Measurements from ENCODE around the gene TGM5.

The TGM5 gene

DNA sequence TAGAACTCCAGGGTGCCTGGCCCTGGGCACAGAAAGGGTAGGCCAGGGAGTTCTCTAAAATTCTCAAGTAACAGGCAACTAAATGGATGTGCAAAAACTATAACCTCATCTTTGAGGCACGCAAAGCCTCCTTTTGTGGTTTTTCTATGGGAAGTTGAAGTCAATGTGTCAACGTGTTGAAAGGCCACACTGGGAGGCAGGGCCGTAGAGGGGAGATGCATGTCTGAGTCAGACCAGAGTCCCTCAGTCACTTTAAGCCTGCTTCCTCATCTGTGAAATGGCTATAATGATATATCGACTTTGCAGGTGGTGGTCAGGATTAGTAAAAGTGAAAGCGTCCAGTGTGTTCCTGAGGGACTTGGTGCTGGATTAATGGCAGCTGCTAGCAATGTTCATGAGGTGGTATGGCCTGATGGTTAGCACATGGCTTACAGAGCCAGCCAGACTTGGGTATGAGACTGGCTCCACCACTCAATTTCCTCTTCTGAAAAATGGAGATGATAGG, 17.0 kb downstream of the TGM5 start:
- DNase-seq (ENCODE audit: insufficient read length, low spot score) (peak; percentile 48), FAIRE-seq (peak; percentile 94)
- TF ChIP-seq POU2F2 (IDR thresholded peaks at IDR 0.05; ENCODE audit: low read depth, low read length) (peak; percentile 68), TAF1 (IDR thresholded peaks at IDR 0.05; ENCODE audit: low read depth, low read length) (no peak), SPI1 (IDR thresholded peaks at IDR 0.05; ENCODE audit: low read depth, low read length) (peak; percentile 58)

DNA sequence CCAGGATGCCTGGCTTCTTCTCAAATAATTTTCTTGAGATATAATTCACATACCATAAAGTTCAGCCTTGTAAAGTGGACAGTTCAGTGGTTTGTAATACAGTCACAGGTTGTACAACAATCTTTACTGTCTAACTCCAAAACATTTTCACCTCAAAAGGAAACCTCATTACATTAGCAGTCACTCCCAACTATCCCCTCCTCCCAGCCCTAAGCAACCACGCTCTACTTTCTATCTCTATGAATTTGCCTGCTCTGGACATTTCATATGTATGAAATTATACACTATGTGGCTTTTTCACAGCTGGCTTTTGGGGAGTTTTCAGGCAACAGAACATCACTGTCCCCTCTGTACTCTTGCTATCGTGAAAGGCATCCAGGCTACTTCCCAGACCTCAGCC, 17.5 kb downstream of the TGM5 start:
- FAIRE-seq, result peak; percentile 84
- DNase-seq (ENCODE audit: insufficient read length, low spot score), result no peak
- no peak for TF ChIP-seq PAX5 (IDR thresholded peaks at IDR 0.05; ENCODE audit: insufficient read depth, low read length, severe bottlenecking)
- no peak for TF ChIP-seq POU2F2 (IDR thresholded peaks at IDR 0.05; ENCODE audit: low read depth, low read length)
- no peak for TF ChIP-seq POLR2A (IDR thresholded peaks at IDR 0.05; ENCODE audit: low read depth, low read length)
- no peak for TF ChIP-seq POLR2AphosphoS5 (IDR thresholded peaks at IDR 0.05; ENCODE audit: low read depth, low read length)
- TF ChIP-seq SPI1 (IDR thresholded peaks at IDR 0.05; ENCODE audit: low read depth, low read length), result no peak
- TF ChIP-seq TAF1 (IDR thresholded peaks at IDR 0.05; ENCODE audit: low read depth, low read length), result no peak

DNA sequence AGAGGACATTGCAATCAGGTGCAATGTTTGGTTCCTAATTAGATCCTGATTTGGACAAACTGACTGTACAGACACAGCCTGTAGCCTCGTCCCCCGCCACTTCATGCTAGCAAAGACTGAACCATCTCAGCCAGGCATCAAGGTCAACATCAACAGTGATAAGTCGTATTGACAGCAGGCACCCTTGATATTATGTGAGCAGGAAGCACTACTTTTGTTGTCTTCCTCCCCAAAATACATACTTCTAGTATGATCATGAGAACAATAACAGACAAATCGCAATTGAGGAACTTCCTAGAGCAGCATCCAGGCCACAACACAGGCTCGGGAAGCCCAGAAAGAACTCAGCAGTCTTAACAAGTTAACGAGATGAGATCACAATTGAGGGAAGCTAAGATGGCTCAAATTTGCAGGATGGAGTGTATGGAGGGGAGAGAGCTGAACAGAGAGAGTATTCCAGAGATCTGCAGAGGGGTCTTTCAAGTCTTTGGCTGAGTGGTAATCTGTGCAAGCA, 20.4 kb downstream of the TGM5 start:
- DNase-seq (ENCODE audit: insufficient read length, low spot score), result no peak
- FAIRE-seq, result no peak
- TF ChIP-seq POLR2A (IDR thresholded peaks at IDR 0.05; ENCODE audit: low read depth, low read length) (no peak), POLR2AphosphoS5 (IDR thresholded peaks at IDR 0.05; ENCODE audit: low read depth, low read length) (no peak), POU2F2 (IDR thresholded peaks at IDR 0.05; ENCODE audit: low read depth, low read length) (no peak), PAX5 (IDR thresholded peaks at IDR 0.05; ENCODE audit: insufficient read depth, low read length, severe bottlenecking) (no peak), SPI1 (IDR thresholded peaks at IDR 0.05; ENCODE audit: low read depth, low read length) (no peak), TAF1 (IDR thresholded peaks at IDR 0.05; ENCODE audit: low read depth, low read length) (no peak)

DNA sequence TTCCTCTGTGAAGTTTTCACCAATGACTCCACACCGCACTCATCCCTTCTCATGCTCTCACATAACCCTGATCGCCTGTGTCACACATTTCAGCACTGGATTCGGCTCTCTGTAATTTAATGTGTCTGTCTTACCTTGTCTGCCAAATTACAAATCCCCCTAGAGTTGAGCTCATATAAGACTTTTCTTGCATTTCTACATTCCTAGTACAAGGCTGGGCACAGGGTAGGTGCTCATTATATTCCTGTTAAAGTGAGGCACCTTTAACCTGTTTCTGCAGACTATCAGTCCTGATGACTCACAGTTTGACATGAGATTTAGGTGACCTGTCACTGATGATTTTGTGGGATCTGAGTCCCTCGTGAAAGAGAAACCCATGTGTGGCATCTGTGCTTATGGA, 22.6 kb downstream of the TGM5 start:
- DNase-seq (ENCODE audit: insufficient read length, low spot score), result no peak
- FAIRE-seq, result no peak
- TF ChIP-seq POLR2AphosphoS5 (IDR thresholded peaks at IDR 0.05; ENCODE audit: low read depth, low read length), result no peak
- no peak for TF ChIP-seq TAF1 (IDR thresholded peaks at IDR 0.05; ENCODE audit: low read depth, low read length)
- TF ChIP-seq POU2F2 (IDR thresholded peaks at IDR 0.05; ENCODE audit: low read depth, low read length), result no peak

DNA sequence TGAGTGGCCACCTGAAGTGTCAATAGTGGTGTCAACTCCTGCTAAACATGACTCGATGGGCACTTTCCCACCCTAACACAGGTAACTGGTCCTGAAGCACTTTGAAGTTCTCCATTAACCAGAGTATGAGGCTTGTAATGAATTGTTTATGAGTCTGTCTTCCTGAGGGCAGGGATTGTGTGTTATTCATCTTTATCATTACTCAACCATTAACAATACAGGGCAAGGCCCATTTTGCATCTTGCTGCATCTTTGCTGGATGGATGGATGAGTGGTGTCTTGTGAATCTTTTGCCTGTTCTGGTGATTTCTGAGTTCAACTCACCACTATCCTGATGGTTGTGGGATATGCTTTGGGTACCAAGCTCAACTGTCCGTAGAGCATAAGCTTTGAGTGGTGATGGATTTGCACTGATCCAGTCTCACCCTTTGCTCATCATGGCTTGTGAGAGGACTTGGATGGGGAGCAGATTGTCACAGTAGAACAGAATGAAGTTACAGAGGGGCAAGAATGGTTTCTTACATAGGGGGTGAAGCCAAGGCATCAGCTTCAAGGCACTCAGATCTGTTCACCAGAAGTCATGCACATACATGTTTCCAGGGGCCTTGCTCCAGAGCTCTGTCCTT, 23.6 kb downstream of the TGM5 start:
- peak; percentile 43 for FAIRE-seq
- no peak for TF ChIP-seq POU2F2 (IDR thresholded peaks at IDR 0.05; ENCODE audit: low read depth, low read length)
- TF ChIP-seq SPI1 (IDR thresholded peaks at IDR 0.05; ENCODE audit: low read depth, low read length), result no peak
- TF ChIP-seq PAX5 (IDR thresholded peaks at IDR 0.05; ENCODE audit: insufficient read depth, low read length, severe bottlenecking), result no peak
- no peak for TF ChIP-seq TAF1 (IDR thresholded peaks at IDR 0.05; ENCODE audit: low read depth, low read length)
- no peak for TF ChIP-seq POLR2A (IDR thresholded peaks at IDR 0.05; ENCODE audit: low read depth, low read length)
- TF ChIP-seq POLR2AphosphoS5 (IDR thresholded peaks at IDR 0.05; ENCODE audit: low read depth, low read length), result no peak
- no peak for DNase-seq (ENCODE audit: insufficient read length, low spot score)

DNA sequence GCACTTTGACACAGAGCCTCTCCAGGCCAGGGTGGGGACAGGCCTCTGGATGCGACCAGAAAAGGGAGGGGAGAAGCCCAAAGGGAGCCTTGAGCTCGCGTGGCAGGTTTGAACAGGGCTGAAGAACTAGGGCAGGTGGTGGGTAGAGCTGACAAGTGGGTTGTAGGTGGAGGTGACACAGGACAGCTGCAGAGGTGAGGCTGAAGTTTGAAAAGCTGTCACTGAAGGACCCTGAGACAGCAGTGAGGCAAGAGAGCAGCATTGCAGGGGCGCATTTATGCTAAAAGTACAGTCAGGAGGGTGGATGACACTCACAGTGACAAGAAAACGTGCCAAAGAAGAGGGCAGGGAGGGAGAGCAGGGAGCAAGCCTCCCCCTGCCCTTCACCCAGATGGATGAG, 24.1 kb downstream of the TGM5 start:
- DNase-seq (ENCODE audit: insufficient read length, low spot score) (no peak), FAIRE-seq (no peak)
- TF ChIP-seq POU2F2 (IDR thresholded peaks at IDR 0.05; ENCODE audit: low read depth, low read length) (no peak), PAX5 (IDR thresholded peaks at IDR 0.05; ENCODE audit: insufficient read depth, low read length, severe bottlenecking) (no peak), POLR2A (IDR thresholded peaks at IDR 0.05; ENCODE audit: low read depth, low read length) (no peak), SPI1 (IDR thresholded peaks at IDR 0.05; ENCODE audit: low read depth, low read length) (no peak), POLR2AphosphoS5 (IDR thresholded peaks at IDR 0.05; ENCODE audit: low read depth, low read length) (no peak), TAF1 (IDR thresholded peaks at IDR 0.05; ENCODE audit: low read depth, low read length) (no peak)

DNA sequence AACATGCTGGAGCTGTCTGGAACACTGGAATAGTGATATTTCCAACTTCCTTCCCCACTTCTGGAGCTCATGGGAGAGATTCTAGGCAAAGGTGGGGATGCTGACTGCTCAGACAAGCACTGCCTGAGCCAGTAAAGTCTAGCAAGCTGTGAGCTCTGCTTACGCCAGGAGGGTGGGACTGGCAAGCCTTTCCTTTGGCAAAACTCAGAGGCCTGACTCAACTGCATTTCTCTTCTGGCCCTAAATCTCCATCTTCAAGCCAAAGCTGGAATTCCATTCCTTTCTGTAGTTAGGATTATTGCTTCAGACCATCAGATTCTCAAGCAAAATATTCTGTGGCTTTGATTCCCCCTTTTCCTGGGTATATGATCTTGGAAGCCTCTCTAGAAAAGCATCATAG, 25.6 kb downstream of the TGM5 start:
- TF ChIP-seq POU2F2 (IDR thresholded peaks at IDR 0.05; ENCODE audit: low read depth, low read length), result no peak
- TF ChIP-seq TAF1 (IDR thresholded peaks at IDR 0.05; ENCODE audit: low read depth, low read length), result no peak
- no peak for TF ChIP-seq POLR2A (IDR thresholded peaks at IDR 0.05; ENCODE audit: low read depth, low read length)
- FAIRE-seq (no peak), DNase-seq (ENCODE audit: insufficient read length, low spot score) (no peak)

DNA sequence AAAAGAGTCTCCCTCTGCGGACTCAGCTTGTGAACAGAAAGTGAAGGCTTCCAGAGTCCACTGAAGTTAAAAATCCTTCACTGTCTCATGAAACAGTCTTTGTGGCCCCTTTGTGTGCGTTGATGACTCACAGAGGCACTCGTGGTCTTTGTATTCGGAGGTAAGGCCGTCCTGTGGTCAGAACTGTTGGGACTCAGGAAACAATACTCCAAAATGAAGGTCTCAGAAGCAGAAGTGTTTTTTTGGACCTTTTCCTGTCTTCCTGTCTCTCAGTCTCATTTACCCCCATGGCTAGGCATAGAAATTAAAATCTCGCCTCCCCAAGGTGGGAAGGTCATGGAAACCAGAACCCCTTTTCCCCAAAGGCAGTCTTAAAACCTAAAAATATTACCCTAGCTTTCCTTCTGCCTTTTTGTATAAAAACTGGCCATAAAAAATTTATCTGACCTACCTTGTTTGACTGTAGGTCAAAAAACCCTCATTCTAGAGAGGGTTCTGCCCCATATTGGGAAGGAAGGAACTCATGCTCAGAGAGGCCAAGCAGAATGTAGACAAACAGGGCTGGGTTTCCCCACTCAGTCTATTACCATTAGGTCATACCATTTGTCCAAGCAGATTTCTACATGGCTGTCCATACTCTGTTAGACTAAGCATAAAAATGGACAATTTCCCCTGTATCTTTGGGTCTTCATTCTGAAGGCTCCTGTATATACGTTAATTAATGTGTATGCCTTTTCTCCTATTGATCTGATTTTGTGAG, 26.8 kb downstream of the TGM5 start:
- no peak for DNase-seq (ENCODE audit: insufficient read length, low spot score)
- FAIRE-seq, result peak; percentile 52
- TF ChIP-seq SPI1 (IDR thresholded peaks at IDR 0.05; ENCODE audit: low read depth, low read length), result peak; percentile 48
- no peak for TF ChIP-seq TAF1 (IDR thresholded peaks at IDR 0.05; ENCODE audit: low read depth, low read length)

DNA sequence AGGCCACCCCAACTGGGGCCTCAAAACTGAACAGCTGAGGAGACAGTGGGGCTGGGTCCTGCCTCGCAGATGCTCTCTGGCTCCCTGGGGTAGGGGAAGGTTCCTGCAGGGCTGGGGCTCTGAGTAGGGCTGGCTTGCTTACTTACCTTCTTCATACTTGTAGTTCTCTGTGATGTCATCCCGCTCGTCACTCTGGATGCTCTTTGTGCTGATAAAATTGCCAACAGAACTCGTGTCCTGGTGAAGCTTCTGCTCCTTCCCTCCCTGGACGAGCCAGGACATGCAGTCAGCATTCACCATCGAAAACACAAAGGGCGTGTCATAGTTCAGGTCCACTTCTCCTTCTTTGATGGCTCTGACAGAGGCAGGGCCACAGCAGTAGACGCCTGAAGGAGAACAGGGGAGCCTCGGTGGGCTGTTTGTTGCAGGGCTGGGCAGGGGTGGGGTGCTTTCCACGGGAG, 28.0 kb downstream of the TGM5 start:
- peak; percentile 16 for FAIRE-seq
- DNase-seq (ENCODE audit: insufficient read length, low spot score), result no peak
- no peak; the same call in 1 of the 2 replicates for TF ChIP-seq SPI1 (IDR thresholded peaks at IDR 0.05; ENCODE audit: low read depth, low read length)
- no peak for TF ChIP-seq PAX5 (IDR thresholded peaks at IDR 0.05; ENCODE audit: insufficient read depth, low read length, severe bottlenecking)
- no peak for TF ChIP-seq POLR2AphosphoS5 (IDR thresholded peaks at IDR 0.05; ENCODE audit: low read depth, low read length)
- TF ChIP-seq TAF1 (IDR thresholded peaks at IDR 0.05; ENCODE audit: low read depth, low read length), result no peak
- no peak for TF ChIP-seq POU2F2 (IDR thresholded peaks at IDR 0.05; ENCODE audit: low read depth, low read length)
- no peak for TF ChIP-seq POLR2A (IDR thresholded peaks at IDR 0.05; ENCODE audit: low read depth, low read length)

All from GM12891 (cell line).